GM21367 (cell line): ENCODE results near the gene CDC6.

Experiments used
- ATAC-seq: cut with Tn5 transposase; IDR thresholded peaks from one replicate; pipeline ENCODE4 v1.9.1; 2021; ENCODE audit not compliant: unreplicated experiment

Gene CDC6

GRCh38 chr17:40322358-40323315 lies 35.0 kb downstream of the CDC6 start:
- ATAC-seq, result peak; percentile 21

DNA sequence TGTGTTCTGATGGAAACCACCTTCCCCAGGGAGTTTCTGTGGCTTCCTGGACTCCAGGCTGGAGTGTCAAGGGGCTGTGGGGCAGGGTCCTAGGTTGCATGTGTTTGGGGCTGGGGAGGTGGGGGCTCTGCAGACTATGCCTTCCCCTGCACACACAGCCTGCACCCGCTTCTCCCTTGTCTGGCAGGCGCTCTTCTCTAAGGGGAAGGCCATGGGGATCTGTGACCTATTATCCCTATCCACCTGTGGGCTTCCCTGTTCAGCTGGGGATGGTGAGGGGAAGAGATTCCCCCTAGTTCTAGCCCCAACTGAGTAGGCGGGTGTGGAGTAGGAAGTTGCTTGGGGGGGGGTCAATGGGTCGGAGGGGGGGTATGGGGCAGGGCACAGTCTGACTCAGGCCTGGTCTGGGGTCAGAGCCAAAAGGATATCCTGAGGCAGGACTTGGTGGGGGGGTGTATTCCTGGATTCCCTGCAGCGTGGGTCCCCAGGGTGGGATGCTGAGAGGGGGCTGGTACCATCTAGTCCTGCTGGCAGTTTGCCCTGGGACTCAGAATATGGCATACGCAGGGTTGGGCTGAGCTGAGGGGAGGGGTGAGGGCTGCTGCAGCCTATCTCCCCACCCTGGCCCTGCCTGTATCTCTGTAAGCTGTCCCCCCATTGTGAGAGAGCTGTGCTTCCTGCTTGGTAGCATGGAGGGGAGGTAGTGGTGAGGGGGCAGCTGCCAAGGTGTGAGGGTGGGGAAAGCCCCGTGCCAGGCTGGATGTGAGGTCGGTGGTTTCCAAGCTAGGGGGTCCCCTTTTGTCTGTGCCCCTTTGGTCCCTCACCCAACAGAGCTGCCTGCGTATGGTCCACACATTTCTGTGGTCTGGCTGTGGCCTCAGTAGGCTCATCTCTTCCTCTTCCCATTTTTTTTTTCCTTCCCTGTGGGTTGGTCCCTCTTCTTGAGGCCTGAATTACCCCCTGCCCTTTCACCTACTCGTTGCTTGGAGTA lies 36.0 kb downstream of the CDC6 start:
- no peak for ATAC-seq

DNA sequence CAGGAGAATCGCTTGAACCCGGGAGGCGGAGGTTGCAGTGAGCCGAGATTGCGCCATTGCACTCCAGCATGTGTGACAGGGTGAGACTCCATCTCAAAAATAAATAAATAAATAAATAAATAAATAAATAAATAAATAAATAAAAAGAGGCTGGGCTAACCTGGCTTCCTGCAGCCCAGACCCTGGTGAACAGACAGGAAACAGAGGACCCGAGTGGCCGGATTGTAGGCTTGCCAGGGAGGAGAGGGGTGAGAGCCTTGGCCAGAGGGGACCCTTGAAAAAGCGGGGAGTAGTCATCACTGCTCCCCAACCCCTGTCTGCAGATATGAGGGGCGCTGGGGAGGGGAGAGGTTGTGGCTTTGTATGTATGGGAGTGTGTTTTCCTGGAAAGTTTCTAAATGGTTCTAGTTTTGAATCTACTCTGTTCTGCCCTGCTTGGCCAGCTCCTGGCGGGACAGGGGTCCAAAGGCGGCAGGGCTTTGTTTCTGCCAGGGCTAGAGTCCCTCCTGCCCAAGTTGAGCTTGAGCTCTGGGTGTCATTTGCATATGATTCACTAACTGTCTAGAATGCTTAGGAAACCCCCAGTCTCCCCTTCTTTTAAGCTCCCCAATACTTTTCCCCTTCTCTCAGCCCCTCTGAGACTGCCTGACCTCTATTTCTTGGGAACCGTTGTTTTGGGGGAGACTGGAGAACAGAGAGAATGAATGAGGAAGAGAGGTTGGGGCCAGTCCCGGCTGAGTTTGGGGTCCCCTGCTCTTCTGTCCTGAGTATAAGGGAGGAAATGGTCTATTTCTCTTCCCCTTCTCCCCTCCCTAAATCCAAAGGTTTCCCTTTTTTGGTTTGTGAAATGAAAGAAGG lies 37.7 kb downstream of the CDC6 start:
- ATAC-seq, result no peak

DNA sequence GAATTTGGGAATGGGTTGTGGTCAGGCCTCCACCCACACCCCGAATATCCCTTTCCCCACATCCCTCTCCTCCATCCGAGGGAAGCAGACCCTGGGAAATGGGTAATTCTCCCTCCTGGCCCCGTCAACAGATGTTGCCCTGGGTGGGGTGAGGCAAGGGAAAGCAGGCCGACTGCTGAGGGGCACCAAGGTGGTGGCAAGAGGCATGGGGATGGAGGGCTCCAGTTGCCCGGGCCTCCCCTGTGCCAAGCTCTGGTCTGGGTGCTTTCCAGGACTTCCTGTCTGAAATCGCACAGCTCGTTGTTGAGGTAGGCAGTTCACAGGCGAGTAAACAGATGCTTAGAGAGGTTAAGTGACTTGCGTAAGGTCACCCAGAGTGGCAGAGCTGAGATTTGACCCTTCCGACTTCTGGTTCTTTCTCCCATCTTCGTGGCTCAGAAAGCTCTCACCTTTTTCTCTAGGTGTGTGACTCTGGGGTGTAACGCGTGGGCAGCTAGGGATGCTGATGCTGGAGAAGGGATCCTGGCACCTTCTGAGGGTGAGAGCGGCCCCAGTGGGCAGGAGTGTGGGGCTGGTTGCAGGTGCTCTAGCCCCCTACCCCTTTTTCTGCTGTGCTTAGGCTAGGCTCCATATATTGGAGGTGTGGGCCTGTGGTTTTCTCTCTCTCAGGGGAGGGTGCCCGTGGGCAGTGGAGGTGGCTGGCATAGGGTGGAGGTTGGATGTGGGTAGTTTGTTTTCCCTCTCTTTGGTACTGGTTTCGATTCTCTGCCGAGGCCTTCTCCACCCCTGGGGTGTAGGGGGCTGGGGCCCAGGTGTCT lies 38.5 kb downstream of the CDC6 start:
- ATAC-seq, result no peak

- ATAC-seq, result no peak
These were observed 39.1 kb downstream of the CDC6 start for GRCh38 chr17:40326832-40327199.

GRCh38 chr17:40327244-40327729 lies 39.6 kb downstream of the CDC6 start:
- no peak for ATAC-seq

- ATAC-seq, result no peak
These were observed 40.2 kb downstream of the CDC6 start for GRCh38 chr17:40327735-40328385.

- no peak for ATAC-seq
These were observed 40.7 kb downstream of the CDC6 start for GRCh38 chr17:40328386-40328766.

DNA sequence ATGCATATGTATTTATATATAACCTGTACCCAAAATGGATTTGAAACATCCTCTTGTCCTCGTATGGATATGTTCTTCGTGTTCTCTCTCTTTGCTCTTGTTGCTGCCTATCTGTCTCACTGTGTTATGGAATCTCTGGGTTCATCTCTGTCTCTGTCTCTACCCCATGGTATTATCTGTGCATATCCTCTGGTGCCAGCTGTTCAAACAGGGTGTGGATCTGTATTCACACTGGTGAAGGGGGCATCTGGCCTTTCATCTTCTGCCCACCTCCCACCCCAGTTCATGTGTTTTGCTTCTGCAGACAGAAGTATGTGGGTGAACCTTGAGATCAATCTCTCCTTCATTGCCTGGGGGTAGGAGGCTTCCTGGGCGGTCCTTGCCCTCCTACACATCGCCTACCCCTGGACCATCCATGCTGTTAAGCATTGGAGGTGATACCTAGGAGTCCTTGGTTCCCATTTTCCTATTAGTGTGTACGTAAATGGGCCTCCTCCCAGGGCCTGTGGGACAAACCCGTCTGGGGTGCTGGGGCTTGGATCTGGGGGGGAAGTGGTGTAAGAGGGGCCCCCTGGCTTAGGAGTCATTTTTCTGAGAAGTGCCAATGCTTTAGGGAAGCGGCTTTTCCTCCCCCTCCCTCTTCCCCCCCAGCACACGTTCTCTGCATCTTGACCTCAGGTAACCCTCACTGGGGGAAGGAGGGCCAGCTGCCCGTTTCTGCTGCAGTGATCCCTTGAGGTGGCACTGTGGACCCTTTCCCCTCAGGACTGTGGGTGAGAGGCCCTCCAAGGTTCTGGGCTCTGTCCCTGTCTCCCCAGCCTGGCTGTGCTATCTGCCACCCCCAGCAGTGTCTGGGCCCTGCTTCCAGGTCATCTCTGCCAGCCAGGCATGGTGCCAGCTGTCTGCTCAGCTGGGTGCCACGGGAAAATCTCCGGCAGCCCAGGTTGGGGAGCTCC lies 42.4 kb downstream of the CDC6 start:
- no peak for ATAC-seq

DNA sequence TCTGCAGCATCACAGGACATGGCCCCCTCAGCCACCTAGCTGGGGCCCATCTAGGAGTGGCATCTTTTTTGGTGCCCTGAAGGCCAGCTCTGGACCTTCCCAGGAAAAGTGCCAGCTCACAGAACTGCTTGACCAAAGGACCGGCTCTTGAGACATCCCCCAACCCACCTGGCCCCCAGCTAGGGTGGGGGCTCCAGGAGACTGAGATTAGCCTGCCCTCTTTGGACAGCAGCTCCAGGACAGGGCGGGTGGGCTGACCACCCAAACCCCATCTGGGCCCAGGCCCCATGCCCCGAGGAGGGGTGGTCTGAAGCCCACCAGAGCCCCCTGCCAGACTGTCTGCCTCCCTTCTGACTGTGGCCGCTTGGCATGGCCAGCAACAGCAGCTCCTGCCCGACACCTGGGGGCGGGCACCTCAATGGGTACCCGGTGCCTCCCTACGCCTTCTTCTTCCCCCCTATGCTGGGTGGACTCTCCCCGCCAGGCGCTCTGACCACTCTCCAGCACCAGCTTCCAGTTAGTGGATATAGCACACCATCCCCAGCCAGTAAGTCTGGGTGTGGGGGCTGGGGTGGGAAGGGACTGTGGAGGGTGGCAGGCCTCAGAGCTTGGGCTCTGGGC lies 43.3 kb downstream of the CDC6 start:
- no peak for ATAC-seq

DNA sequence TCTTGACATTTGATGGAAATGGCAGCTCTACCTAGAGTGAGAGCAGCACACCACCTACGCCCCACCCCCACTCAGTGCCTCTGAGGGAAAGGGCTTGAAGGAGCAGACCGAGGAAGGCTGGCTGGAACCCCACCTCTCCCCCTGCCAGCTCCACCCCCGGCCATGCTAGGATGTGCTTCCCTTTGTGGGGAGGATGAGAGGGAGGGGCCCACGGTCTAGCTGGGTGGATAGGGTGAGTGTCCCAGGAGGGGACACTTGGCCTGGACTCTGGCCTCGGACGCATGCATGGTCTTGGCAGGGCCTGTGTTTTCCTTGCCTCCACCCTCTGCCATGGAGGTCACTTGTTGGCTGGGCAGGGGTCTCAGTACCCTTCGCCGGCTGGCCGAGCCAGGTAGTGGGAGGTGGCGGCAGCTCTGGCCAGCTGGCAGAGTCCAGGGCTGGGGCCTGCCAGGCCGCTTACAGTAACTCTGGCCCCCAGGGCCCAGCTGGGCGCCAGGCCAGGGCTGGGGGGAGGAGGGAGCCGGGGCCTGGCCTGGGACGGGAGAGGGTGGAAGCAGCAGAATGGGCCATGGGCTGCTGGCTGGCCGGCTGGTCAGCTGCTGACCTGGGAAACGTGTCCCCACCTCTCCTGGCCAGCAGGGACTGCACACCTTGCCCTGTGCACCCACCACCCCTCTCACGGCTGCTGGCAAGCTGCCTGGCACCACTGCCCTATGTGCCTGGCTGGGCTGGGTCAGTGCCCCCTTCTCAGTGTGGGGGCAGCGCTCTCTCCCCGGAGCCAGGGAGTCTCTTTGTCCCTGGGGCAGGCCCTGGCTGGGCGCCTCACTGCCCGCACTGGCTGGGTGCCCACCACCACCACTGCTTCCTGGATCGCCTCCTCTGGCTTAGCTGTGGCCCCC lies 44.3 kb downstream of the CDC6 start:
- ATAC-seq, result no peak

- no peak for ATAC-seq
These were observed 46.2 kb downstream of the CDC6 start for GRCh38 chr17:40333781-40334448.

DNA sequence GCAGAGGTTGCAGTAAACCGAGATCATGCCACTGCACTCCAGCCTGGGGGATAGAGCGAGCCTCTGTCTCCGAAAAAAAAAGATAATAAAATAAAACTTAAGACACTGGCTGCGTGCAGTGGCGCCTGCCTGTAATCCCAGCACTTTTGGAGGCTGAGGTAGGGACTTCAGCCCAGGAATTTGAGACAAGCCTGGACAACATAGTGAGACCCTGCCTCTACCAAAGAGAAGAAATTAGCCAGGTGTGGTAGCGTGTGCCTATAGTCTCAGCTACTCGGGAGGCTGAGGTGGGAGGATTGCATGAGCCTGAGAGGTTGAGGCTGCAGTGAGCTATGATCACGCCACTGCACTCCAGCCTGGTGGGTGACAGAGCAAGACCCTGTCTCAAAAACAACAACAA lies 47.9 kb downstream of the CDC6 start:
- ATAC-seq, result no peak

DNA sequence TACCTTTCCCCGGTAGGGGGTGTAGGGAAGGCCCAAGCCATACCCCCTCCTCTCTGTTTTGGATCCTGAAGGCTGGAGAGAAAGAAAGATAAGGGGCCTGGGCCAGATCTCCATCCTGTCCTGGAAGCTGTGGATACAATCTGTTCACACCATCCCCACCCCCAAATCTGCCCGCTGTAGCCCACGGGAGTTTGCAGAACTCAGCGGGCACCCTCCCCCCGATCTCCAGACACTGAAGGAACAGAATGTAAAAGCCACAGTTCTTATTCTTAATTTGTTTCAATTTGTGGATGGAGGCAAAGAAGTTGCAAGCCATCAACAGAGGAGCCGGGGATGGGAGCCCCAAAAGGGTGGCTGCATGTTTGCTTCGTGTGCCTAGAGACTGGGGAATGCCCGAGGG lies 49.7 kb downstream of the CDC6 start:
- ATAC-seq, result no peak

DNA sequence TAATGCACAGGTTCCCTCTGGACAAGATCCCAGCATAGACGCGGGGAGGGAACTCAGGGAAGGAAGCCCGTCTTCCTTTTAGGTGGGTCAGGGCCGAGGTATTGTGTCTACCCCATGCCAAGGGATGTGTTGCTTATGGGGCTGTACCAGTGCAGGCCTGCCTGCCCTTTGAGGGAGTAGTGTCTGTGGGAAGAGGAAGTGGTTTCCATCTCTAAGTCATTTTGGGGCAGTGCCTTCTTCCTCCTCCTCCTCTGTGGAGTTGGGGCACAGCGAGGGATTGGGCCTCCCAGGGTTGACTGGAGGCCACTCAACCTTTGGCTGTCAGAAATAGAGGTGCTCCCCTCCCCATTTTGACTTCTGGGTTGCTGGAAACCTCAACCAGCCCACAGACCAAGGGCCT lies 50.4 kb downstream of the CDC6 start:
- no peak for ATAC-seq
